ENCODE data around the gene PPP2R5D. TPM values are rescaled to one million over a fixed set of nuclear protein-coding genes. Genes with fewer than 3 reads are reported as not detected.

Gene PPP2R5D
- total RNA-seq, result 40.5 and 48.1 TPM in 2 replicates

DNA sequence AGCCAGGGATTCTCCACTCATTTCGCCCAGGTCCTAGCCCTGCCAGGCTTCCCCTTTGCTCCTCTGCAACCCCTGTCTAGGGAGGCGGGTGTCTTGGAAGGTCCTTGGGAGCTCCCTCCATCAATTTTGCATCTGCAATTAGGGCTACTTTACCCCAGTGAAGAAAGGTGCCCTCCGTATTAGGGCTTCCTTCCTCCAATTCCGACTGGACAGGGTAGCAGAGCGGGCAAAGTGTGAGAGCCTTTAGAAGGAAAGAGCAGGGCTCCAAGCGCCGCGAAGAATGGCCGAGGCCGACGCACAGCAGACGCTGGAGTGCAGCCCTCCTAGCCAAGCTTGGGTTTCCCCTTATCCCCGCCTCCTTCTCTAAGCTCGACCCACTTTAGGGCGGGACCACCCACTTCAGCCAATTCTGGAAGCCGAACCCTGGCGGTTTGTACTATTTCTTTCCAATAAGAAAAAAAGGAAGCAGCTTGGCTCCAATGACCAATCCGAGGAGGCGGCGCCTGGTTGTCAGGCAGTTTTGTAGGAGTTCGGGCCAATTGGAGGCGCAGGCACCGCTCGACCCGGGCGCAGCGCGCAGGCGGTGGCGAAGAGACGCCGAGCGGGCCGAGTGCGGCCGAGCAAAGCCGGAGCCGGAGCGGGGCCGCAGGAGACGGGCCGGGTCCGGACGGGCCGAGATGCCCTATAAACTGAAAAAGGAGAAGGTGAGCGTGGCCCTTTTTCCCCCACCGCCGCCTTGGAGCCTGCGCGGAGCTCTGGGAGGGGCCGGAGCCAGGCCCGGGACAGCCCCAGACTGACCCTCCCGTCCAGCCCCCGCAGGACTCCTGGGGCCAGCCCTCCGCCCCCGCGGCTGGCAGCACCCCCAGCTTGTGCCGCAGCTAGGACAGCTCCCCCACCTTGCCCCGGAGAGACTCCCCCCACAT, at the start of gene PPP2R5D:
PPP2R5D (plus strand) TSS at position 570 of the 923 bp plus-strand sequence; CDS start at position 678, 108 bp downstream.

GRCh38 chr6:42960243-42961019, 23.9 kb upstream of the PPP2R5D start, which contains the start of gene GNMT:
GNMT (plus strand) TSS chr6:42960754; CDS start chr6:42960768, 14 bp downstream.

DNA sequence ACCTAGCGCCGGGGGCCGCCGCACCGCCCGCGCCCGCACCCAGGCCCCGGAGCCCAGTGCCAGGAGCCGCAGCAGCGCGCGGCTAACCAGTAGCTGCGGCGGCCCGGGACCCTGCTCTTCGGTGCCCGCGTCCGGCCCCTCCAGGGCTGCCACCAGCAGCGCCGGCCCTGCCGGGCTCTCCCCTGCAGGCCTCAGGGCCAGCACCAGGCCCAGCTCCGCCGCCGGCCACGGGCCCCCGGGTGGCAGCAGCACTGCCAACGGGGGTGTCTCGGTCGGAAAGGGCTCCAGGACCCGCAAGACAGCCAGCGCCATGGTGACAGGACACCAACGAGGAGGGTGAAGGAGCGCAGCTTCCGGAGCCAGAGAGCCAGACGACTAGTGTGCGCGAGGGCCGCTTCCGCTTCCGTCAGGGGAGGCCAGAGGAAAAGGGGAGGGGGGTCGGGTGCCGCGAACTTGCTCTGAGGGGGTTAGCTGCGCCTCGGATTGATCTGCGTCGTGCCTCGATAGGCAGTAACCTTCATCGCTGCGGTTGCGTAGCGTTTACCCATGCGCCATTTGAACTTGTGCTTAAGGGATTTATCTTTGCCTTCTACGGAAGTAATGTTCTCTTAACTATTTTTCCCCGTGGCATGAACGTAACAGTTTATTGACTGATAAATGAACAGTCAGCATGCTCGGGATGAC, 5.4 kb upstream of the PPP2R5D start, which contains the start of gene PEX6:
PEX6 (minus strand) TSS at position 343 of the 684 bp plus-strand sequence; CDS start at position 312, 31 bp downstream.

DNA sequence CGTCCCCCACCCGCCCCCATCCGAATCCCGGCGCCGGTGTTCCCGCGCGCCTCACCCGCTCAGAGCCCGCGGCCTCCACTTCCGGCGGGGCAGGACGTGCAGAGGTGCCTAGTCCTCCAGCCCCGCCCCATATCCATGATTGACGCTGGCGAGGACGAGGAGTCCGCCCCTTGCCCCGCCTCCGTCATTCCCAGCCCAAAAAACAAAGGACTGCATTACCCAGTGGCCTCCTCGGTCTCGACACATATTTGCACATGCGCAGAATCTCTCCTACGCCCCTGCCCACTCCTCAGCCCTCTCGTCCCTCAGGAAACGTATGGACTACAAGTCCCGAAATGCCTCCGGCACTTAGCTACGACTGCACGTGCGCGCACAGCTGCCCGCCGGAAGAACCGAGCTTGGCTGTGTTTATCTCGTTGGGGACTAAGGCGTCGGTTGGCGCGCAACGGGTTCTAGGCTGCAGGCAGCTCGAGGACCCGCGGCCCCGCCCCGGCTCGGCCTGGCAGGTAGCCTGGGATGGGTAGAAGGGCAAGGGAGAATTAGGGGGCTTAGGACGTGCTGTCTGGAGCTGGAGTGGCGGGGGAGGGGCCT, 29.6 kb downstream of the PPP2R5D start, which contains the start of the genes KLHDC3 and MEA1:
KLHDC3 (plus strand) TSS at position 407 of the 591 bp plus-strand sequence. CDS start 2,944 bp downstream, outside the sequence.
MEA1 (minus strand) TSS at position 104 of the 591 bp plus-strand sequence. CDS start 133 bp downstream, outside the sequence.

DNA sequence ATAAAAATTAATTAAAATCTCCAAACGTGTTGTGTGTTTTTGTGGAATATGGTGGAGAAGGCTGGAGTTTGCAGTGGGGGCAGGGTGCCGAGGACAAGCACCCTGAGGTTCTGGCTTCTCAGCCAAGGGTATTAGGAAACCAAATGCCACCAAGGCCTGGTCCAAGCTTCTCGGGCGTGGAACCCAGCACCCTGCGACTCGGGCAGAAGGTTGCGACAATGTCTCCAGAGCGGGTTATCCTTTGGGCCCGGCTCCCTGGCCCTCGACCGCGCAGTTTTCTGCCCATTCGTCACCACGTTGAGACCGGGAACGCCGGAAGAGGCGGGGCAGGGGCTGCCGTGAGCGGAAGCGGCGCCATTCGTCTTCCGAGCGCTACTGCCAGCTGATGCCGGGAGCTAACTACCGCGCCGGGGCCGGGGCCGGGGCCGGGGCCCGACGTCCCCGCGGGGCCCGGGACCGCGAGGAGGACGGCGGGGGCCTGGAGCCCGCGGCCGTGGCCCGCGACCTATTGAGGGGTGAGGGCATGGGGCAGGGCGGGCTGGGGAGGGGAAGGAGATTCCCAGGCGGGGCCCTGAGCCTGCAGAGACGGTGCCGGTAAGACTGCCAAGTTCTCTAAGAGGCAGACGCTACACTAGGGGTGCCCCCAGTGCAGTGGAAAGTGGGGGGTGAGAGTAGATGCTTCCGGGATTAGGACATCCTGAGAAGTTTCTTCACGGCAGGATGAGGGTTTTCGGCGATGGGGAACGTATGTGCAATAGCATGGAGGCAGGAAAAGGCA, 37.1 kb downstream of the PPP2R5D start, which contains the start of gene RRP36:
RRP36 (plus strand) TSS at position 354 of the 778 bp plus-strand sequence; CDS start at position 386, 32 bp downstream.

DNA sequence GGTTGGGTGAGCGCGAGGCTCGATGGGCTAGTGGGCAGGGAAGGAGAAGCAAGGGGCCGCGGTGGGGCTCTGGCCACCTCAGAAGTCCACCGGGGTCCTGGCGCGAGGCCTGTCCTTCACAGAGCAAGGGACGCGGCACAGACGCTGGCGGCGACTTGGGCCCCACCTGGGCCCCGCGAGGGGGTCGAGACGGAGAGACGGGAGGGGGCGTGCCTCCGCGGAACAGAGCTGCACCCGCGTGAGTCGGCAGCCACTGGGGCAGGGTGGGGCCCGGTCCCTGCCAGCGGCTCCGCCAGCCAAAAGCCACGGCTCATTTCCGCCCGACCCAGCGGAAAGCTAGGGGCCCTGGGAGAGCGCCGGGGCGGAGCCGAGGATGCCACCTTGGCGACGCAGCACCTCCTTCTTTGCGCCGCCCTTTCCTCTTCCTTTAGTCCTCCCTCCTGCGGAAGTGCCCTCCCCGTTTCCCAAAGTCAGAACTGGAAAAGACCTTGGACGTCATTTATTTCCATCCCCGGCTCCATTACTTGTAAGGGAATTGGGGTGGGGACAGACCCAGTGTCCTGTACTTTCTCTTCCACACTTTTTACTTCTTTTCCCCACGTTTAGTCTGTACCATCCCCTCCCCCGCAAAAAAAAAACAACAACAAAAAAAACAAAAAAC, 69.3 kb downstream of the PPP2R5D start, which contains the start of gene CUL7:
CUL7 (minus strand) TSS at position 307 of the 661 bp plus-strand sequence. CDS start 1,063 bp downstream, outside the sequence.

DNA sequence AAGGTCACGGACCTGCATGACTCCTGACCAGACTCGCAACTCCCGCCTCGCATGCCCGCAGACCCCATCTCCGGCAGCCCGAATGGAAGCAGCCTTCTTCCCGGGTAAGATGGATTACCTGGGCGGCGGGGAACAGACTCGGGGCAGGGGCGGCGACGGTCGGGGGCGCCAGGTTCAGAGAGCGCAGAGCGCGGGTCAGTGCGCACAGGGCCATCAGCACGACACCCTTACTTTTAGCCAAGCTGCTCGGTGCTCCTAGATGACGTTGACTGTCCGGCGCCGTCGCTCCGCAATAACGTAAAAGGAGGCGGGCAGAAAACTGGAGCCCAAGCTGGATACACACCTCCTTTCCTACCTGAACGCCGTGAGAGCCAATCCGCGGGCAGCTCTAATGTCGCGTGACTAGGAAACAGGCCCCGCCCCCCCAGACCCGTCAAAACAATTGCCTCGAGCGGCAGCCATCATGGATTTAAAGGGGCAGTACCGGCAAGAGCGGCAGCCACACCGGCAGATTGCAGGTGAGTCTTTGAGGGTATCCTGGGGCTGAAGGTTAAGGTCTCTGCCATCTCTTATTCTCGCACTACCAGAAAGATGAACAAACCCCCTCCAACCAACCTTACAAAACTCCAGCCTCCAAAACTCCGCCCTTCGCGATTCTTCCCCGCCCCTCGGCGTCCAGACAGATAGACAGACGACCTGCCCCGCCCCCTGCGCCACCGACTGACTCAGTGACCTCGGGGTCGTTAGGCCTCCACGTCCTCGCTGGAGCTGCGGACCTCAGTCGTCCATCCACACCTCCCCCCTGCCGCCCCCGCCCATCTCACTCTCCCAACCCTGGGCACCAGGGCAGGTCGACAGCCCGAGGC, 75.0 kb downstream of the PPP2R5D start, which contains the start of the genes KLC4 and MRPL2:
KLC4 (plus strand) TSS at position 464 of the 866 bp plus-strand sequence. CDS start 1,705 bp downstream, outside the sequence.
MRPL2 (minus strand) TSS at position 267 of the 866 bp plus-strand sequence; CDS start at position 214, 53 bp downstream.

Other genes with a start within 250 kb of the PPP2R5D start
- gene TBCC, start 238.5 kb upstream of the PPP2R5D start, total RNA-seq, result 33.1 and 36.2 TPM in 2 replicates
- 2.1 and 4.4 TPM in 2 replicates for gene BICRAL, start 202.5 kb upstream of the PPP2R5D start, total RNA-seq
- gene RPL7L1, start 105.0 kb upstream of the PPP2R5D start, total RNA-seq, result 96.4 and 119 TPM in 2 replicates
- gene PTCRA, start 68.5 kb upstream of the PPP2R5D start, total RNA-seq, result not detected in 2 replicates
- gene CNPY3, start 55.1 kb upstream of the PPP2R5D start, total RNA-seq, result 45.3 and 62.0 TPM in 2 replicates
- not detected in 2 replicates for gene GNMT, start 23.8 kb upstream of the PPP2R5D start, total RNA-seq
- gene PEX6, start 5.4 kb upstream of the PPP2R5D start, total RNA-seq, result 28.0 and 37.4 TPM in 2 replicates
- 76.3 and 99.3 TPM in 2 replicates for gene MEA1, start 29.4 kb downstream of the PPP2R5D start, total RNA-seq
- gene KLHDC3, start 29.7 kb downstream of the PPP2R5D start, total RNA-seq, result 61.0 and 76.7 TPM in 2 replicates
- 74.8 and 102 TPM in 2 replicates for gene RRP36, start 37.1 kb downstream of the PPP2R5D start, total RNA-seq
- 11.2 and 20.9 TPM in 2 replicates for gene CUL7, start 69.3 kb downstream of the PPP2R5D start, total RNA-seq
- gene MRPL2, start 74.9 kb downstream of the PPP2R5D start, total RNA-seq, result 42.7 and 67.2 TPM in 2 replicates
- 11.6 and 14.6 TPM in 2 replicates for gene KLC4, start 75.1 kb downstream of the PPP2R5D start, total RNA-seq
- gene PTK7, start 91.7 kb downstream of the PPP2R5D start, total RNA-seq, result 118 and 123 TPM in 2 replicates
- 21.0 and 31.2 TPM in 2 replicates for gene SRF, start 186.7 kb downstream of the PPP2R5D start, total RNA-seq
- gene CUL9, start 197.6 kb downstream of the PPP2R5D start, total RNA-seq, result 27.9 and 50.4 TPM in 2 replicates
- gene DNPH1, start 244.9 kb downstream of the PPP2R5D start, total RNA-seq, result 222 and 226 TPM in 2 replicates